ENCODE results near the gene AOAH.

- no peak for TF ChIP-seq CTCF (IDR thresholded peaks at IDR 0.05)
- no peak for TF ChIP-seq POLR2AphosphoS5 (IDR thresholded peaks at IDR 0.05)
Observed at GRCh38 chr7:36562121-36562520, 162.2 kb downstream of the AOAH start.

Measured in sigmoid colon (tissue), 4 donors.